NCI-H82 treated with DMSO at 0.1 percent for 48 hours (cell line): ENCODE results near the gene MDFI.
A peak's percentile ranks its signal among the peaks of the same experiment; 100 is the strongest.
"Not testable (repeated sequence)": the region's sequence is repeated elsewhere in the genome, so short reads cannot be mapped to it uniquely, and the experiment has no call there.

ENCODE experiments used
- DNase-seq: peaks from one replicate; lab custom pipeline; 2025; ENCODE audit not compliant: unreplicated experiment; lab: John Stamatoyannopoulos, UW

MDFI gene

GRCh38 chr6:41602422-41602743 lies 35.9 kb upstream of the MDFI start:
- DNase-seq: no peak

- DNase-seq: peak; percentile 72
Measured at GRCh38 chr6:41602864-41603608, 35.2 kb upstream of the MDFI start.

GRCh38 chr6:41604006-41604405 lies 34.3 kb upstream of the MDFI start:
- DNase-seq: no peak

- no peak for DNase-seq
Measured at GRCh38 chr6:41605649-41606048, 32.6 kb upstream of the MDFI start.

GRCh38 chr6:41607036-41607435 lies 31.2 kb upstream of the MDFI start:
- DNase-seq: no peak

GRCh38 chr6:41607736-41608135 lies 30.5 kb upstream of the MDFI start:
- no peak for DNase-seq

- DNase-seq: no peak
Measured at GRCh38 chr6:41608443-41609151, 29.7 kb upstream of the MDFI start.

- DNase-seq: no peak
Measured at GRCh38 chr6:41614715-41615114, 23.6 kb upstream of the MDFI start.

- DNase-seq: no peak
Measured at GRCh38 chr6:41615311-41615710, 23.0 kb upstream of the MDFI start.

GRCh38 chr6:41618598-41618997 lies 19.7 kb upstream of the MDFI start:
- DNase-seq: no peak

GRCh38 chr6:41619193-41619592 lies 19.1 kb upstream of the MDFI start:
- not testable (repeated sequence) for DNase-seq

- no peak for DNase-seq
Measured at GRCh38 chr6:41621367-41621766, 16.9 kb upstream of the MDFI start.

GRCh38 chr6:41621802-41622201 lies 16.5 kb upstream of the MDFI start:
- DNase-seq: no peak

- DNase-seq: no peak
Measured at GRCh38 chr6:41622206-41622988, 15.9 kb upstream of the MDFI start.

GRCh38 chr6:41623330-41623729 lies 14.9 kb upstream of the MDFI start:
- no peak for DNase-seq

GRCh38 chr6:41624621-41625380 lies 13.5 kb upstream of the MDFI start:
- DNase-seq: no peak

GRCh38 chr6:41625442-41625841 lies 12.8 kb upstream of the MDFI start:
- DNase-seq: no peak

GRCh38 chr6:41626022-41626421 lies 12.2 kb upstream of the MDFI start:
- no peak for DNase-seq

- DNase-seq: no peak
Measured at GRCh38 chr6:41626917-41627316, 11.4 kb upstream of the MDFI start.

- no peak for DNase-seq
Measured at GRCh38 chr6:41629128-41629527, 9.1 kb upstream of the MDFI start.

- DNase-seq: no peak
Measured at GRCh38 chr6:41630069-41630468, 8.2 kb upstream of the MDFI start.
